GM18870 (cell line): ENCODE results near the gene RDH13.
"Not testable (repeated sequence)": the region's sequence is repeated elsewhere in the genome, so short reads cannot be mapped to it uniquely, and the experiment has no call there.

Source experiments
- ATAC-seq: cut with Tn5 transposase; IDR thresholded peaks from one replicate; pipeline ENCODE4 v1.9.1; 2021; ENCODE audit warnings: moderate library complexity; ENCODE audit not compliant: unreplicated experiment

The RDH13 gene

DNA sequence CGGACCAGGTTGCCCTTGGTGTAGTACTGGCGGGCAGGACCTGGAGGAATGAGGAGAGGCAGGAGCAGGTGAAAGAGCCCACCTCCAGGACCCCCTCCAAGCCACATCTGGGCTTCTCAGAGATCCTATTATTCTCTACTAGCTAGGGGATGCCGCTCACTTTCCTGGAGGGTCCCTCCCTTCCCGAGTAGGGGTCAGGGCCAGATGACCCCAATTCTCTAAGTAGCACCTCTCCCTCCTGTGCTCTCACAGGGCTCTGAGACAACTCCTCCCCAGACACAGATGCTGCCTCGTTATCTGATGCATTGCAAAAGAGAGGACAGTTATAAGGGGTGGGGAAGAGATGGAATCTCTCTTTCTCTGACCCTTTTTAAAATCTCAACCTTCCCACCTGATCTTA is 47.8 kb downstream of the RDH13 start:
- no peak for ATAC-seq

- ATAC-seq = no peak
Measured at GRCh38 chr19:55014714-55015113, 48.2 kb downstream of the RDH13 start.

GRCh38 chr19:55013596-55013995 is 49.4 kb downstream of the RDH13 start:
- ATAC-seq = no peak

- no peak for ATAC-seq
Measured at GRCh38 chr19:55012306-55012705, 50.6 kb downstream of the RDH13 start.

- ATAC-seq = not testable (repeated sequence)
Measured at GRCh38 chr19:55010561-55010960, 52.4 kb downstream of the RDH13 start.

DNA sequence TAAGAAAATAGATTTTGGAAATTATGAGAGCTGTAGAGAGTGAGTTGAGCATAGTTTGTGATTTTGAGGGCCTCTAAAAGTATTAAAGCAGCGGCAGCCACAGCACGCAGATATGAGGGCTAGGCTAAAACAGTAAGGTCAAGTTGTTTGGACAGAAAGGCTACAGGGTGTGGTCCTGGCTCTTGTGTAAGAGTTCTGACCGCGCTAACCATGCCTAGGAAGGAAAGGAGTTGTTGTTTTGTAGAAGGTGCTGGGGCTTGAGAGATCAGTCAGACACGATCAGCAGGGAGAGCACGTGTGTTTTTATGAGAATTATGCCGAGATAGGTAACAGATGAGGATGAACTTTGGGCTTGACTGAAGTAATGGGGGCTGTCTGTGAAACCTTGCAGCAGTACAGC is 54.2 kb downstream of the RDH13 start:
- not testable (repeated sequence) for ATAC-seq

DNA sequence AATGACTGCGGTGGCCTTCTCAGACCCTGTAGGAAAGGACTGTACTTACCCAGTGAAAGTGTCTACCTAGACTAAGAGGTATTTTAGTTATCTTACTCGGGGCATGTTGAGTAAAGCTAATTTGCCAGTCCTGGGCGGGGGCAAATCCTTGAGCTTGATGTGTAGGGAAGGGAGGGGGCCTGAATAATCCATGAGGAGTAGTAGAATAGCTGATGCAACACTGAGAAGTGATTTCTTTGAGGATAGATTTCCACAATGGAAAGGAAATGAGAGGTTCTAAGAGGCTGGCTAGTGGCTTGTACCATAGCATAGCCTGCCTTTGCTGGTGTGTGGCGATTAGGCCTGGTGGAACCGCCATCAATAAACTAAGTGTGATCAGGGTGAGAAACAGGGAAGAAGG is 54.8 kb downstream of the RDH13 start:
- ATAC-seq = not testable (repeated sequence)

GRCh38 chr19:55007537-55007936 is 55.4 kb downstream of the RDH13 start:
- ATAC-seq = not testable (repeated sequence)

- not testable (repeated sequence) for ATAC-seq
Measured at GRCh38 chr19:55006795-55007194, 56.2 kb downstream of the RDH13 start.

GRCh38 chr19:55005684-55006488 is 57.1 kb downstream of the RDH13 start:
- ATAC-seq = no peak

DNA sequence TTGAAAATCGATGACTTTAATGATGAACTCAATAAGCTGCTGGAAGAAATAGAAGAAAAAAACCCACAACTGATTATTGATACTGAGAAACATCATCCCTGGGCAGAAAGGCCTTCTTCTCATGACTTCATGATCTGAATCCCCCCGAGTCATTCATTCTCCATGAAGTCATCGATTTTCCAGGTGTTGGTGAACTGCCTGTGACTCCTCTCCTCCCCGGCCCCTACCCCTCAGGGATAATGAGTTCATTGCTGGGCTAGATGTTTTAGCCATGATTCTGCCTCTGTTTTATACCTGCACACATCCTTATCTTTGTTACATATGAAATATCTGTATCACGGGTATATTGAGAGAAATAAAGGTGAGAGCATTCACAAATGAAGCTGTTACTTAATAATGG is 62.2 kb downstream of the RDH13 start:
- ATAC-seq = no peak

DNA sequence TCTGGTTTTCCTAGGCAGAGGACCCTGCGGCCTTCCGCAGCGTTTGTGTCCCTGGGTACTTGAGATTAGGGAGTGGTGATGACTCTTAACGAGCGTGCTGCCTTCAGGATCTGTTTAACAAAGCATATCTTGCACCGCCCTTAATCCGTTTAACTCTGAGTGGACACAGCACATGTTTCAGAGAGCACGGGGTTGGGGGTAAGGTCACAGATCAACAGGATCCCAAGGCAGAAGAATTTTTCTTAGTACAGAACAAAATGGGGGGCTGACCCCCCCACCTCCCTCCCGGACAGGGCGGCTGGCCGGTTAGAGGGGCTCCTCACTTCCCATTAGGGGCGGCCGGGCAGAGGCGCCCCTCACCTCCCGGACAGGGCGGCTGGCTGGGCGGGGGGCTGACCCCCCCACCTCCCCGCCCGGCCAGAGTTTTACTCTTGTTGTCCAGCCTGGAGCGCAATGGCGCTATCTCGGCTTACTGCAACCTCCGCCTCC is 64.2 kb downstream of the RDH13 start:
- ATAC-seq = not testable (repeated sequence)

- no peak for ATAC-seq
Measured at GRCh38 chr19:54995561-54995960, 67.4 kb downstream of the RDH13 start.
